Measurements from ENCODE around the gene HDAC2.
"Not testable (repeated sequence)": the region's sequence is repeated elsewhere in the genome, so short reads cannot be mapped to it uniquely, and the experiment has no call there.

Gene HDAC2

DNA sequence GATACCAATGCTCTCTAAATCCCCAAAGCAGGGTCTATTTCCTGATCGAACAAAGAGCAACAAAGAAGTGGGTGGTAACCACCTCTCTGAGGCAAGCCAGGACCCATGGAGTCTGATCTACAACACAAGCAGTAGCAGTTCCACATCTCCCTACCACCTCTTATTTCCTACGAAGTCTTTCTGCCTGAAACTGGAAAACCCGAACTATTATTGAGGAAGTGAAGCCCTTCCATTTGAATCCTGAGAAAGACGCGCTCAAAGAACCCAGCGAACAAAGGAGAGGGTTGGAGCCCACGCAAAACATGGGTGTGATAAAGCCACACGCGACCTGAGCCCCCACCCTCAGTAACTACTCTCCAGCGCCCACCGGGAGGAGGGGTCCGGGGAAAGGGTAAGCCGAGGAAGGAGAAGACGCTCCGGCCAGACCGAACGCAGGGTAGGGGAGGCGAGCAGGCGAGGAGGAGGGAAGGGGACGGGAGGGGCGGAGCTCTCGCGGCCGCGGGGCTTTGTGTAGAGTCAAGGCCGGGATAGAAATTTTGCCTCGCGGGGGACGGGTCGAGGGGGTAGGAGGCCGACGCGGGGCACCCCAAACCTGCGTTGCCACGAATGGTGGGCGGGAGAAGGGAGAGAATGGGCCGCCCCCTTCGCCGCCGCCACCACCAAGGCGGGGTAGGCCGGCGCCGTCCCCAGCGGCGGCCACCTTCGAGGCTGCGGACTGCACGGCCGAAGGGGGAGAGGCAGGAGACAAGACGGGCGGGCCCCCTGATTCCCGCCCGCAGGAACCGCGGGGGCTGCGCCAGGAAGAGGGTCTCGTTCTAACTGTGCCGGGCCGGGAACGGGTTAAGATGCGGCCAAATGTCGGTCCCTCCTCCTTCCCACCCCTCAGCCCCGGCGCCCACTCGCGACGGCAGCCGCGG, 802 bp downstream of the HDAC2 start:
- DNase-seq: peak; percentile 34

DNA sequence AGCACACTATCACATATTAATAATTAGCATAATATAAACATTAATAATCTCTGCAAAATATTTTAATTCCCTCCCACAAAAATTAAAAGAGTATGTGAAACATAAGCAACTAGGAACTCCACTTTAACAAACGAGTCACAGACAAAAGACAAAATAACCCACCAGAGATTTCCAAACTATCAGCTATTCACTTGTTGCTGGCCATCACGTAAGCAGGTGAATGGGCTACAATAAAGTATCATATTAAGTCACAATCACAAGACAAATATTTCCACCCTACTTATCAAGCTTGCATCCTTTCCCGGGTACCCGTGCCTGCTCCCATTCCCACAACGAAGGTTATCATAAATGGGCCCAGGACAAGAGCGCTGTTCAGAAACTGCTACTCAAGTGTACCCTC, 2.5 kb downstream of the HDAC2 start:
- DNase-seq: no peak

DNA sequence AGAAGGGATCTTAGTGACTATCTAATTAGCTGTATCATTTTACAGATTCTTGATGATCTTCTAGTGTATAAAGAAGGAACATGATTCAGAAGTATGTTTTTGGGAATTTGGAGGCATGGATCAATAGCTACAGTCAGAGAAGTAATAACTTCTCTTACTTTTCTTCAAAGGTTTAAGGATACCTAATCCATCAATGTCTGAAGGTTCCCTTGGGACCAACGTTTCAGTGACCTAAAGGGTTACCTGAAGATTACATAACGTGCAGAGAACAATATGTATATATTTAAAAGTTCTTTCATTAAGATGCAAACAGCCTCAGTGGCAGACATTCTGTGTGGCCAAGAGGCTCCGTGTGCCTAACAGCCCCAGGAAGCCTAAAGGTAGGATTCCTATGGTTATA, 3.2 kb downstream of the HDAC2 start:
- no peak for DNase-seq

DNA sequence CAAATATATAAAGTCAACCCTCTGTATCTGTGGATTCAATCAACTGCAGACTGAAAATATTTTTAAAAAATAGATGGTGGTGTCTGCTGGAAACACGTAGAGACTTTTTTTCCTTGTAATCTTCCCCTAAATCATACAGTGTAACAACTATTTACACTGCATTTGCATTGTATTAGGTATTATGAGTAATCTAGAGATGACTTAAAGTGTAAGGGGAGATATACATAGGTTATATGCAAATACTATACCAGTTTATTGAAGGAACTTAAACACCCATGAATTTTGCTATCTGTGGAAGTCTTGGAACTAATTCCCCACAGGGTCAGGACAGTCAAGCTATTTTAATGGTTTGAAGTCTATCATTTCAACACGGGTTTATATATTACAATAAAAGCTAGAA, 10.2 kb downstream of the HDAC2 start:
- DNase-seq: no peak

DNA sequence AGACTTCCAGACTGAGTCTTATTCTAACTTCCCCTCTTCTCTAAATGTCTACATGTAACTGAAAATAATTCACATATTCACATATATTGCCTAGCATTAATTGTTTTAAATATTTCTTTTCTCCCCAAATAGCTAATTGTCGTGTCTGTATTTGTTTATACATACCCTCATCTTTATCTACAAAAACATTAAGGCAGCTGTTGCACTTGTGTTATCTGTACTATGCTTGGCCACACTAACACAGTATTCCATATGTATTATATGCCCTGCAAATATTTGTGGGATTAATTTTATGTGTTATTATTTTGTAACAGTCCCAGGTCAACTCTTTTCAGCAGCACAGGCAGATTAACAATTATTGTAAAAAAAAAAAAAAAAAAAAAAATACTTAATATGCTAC, 11.7 kb downstream of the HDAC2 start:
- no peak for DNase-seq

DNA sequence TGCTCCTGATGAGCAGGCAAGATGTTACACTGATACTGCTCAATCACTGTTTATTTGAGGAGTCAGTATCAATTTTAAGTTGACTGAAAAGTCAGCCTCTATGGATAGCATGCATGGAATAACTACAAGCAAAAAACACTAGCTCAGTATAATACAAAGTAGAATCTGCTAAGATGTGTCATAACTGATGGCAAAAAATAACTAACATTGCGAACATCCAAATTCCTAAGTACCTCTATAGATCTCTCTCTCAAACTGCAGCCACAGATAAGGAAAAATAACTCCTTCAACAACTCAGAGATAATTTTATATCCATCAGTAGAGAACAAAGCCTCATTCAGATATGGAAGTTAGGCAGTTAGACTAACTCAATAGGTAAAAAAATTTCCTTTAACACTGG, 16.3 kb downstream of the HDAC2 start:
- DNase-seq: no peak

DNA sequence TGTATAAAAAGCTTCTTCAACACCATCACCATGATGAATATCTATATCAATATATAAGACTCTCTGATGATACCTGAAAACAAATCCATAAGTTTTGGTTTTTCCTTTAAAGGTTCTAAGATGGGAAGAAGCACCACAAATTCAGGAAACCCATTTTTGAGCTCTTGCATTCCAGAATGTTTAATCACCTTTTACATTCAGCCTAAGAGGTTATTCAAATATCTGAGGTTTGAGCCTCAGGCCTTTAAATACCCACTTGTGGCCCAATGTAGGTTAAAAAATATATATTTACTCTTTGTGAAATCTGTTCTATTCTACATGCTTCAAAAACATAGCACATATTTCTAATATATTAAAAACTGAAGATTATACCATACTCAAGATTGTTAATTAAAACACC, 17.6 kb downstream of the HDAC2 start:
- no peak for DNase-seq

DNA sequence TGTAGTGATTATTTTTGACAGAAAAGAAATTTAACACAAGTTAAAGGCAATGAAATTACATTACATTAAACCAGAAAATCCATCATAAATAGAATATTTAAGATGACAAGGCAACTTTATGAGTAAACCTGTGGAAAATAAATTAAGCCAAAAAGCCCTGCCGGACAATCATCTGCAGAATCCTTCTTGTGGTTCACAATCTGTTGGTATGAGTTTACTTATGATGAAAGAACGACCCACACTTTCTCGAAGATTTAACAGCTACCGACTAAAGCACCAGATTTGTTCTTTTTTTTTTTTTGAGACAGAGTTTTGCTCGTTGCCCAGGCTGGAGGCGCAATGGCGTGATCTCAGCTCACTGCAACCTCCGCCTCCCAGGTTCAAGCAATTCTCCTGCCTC, 21.4 kb downstream of the HDAC2 start:
- no peak for DNase-seq

DNA sequence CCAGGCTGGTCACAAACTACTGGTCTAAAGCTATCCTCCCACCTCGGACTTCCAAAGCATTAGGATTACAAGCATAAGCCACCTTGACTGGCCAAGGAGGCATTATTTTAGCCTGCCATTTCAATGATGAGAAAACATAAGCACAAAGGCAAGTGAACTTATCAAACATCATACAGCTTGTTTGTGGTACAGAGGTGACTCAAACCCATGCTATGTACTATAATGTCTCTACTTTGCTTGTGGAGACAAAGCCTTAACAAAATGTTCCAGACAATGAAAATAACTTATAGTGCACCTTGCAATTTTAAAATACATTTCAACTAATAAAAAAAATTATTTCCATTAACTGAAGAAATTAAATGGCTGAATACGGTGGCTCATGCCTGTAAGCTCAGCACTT, 26.2 kb downstream of the HDAC2 start:
- no peak for DNase-seq

DNA sequence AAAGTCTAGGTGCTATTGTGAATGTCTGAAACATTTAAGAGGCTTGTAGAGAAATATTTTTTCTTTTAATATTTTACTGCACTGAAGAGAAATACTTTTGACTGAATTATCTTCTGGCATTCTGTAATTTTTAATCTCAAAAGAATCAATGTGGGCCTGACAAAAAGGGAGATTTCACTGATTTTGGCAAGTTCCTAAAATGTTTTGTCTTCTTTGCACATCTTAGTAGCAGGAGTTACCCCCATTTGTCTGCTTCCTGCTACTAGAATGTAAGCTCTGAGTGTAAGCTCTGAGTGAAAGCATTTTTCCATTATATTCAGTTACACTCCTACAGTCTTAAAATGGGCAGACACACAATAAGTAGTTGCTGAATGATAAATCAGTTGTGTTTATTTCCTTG, 31.1 kb downstream of the HDAC2 start:
- DNase-seq: no peak

DNA sequence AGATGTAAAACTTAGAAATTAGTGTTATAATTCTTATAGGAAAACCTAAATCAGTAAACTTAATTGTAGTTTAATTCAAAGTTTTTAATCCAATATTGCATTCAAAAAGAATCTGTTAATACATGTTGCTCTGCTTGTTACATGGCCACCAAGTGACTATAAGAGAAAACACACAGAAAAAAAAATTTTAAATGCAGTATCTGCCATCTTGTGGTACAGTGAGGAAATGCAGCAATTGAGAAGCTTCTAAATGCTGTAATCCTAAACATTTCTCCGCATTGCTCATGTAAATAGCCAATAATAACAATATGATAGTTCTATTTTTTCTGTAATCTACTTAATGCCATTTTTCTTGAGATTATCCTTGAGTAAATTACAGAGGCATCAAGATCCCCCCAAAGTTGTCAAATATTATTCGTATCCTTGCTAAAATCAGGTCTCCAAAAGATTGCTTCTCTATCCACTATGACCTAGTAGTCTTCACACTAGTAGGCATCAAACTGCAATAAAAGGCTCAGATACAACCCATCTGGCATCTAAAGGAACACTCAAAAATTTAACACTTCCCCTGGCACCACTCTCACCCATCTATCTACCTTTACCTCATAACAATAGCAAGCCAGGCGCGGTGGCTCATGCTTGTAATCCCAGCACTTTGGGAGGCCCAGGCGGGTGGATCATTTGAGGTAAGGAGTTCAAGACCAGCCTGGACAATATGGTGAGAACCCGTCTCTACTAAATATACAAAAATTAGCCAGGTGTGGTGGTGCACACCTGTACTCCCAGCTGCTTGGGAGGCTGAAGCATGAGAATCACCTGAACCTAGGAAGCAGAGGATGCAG, 34.6 kb downstream of the HDAC2 start:
- DNase-seq: peak; percentile 64

DNA sequence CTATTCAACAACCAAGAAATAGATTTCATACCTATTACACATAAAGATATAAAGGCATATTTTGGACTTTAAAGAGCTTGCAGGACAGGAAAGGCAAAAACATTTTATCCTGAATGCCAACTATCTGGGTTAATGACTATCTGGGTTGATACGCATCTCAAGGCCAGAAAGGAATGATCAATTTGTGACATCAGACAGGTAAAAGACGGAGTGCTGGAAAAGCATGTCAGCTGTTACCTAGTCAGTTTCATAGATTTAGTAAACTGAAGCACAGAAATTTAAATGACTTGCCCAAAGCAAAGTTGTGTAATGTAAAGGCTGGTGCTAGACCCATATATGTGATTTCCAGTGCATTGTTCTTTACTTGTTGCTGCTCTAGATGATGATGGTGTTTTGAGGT, 36.8 kb downstream of the HDAC2 start:
- no peak for DNase-seq

DNA sequence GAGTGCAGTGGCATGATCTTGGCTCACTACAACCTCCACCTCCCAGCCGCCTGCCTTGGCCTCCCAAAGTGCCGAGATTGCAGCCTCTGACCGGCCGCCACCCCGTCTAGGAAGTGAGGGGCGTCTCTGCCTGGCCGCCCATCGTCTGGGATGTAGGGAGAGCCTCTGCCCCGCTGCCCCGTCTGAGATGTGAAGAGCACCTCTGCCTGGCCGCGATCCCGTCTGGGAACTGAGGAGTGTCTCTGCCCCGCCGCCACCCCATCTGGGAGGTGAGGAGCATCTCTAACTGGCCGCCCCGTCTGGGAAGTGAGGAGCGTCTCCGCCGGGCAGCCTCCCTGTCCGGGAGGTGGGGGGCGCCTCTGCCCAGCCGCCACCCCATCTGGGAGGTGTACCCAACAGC, 39.0 kb downstream of the HDAC2 start:
- not testable (repeated sequence) for DNase-seq

DNA sequence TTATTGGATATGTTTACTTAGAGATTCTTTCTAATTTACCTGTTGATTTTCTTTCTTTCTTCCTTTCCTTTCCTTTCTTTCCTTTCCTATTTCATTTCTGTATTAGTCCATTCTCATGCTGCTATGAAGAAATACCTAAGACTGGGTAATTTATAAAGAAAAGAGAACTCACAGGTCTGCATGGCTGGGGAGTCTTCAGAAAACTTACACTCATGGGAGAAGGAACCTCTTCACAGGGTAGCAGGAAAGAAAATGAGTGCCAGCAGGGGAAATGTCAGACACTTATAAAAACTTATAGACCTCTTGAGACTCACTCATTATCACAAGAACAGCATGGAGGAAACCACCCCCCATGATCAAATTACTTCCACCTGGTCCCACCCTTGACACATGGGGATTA, 40.8 kb downstream of the HDAC2 start:
- no peak for DNase-seq

DNA sequence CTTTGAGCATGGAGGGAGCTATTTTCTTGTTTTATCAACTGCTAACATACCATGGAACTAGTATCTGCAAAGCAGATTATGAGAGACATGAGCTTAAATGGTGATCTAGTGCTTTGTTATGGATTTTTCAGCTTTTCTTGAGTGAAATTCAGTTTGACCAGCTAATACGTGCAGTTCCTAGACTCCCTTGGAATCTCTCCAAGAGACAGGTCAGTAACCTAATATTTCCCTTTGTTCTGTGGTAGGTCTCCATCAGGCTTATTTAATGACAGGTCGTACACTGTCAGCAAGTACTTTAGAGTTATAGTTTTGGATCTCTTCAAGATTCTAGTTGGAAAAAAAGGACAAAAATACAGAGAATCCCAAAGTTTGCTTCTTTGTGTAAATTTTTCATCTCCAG, 43.9 kb downstream of the HDAC2 start:
- DNase-seq: no peak

DNA sequence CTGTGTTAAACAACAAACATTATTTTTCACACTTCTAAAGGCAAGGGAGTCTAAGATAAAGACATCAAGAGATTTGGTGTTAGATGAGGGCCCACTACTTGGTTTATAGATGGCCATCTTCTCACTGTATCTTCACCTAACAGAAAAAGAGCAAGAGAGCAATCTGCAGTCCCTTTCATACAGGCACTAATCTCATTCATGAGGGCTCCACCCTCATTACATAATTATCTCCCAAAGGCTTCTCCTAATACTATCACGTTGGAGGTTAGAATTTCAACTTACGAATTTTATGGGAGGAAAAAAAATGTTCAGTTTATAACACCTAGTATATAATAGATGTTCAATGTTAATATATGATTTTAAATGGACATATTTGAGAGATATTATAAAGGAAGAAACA, 45.6 kb downstream of the HDAC2 start:
- no peak for DNase-seq

DNA sequence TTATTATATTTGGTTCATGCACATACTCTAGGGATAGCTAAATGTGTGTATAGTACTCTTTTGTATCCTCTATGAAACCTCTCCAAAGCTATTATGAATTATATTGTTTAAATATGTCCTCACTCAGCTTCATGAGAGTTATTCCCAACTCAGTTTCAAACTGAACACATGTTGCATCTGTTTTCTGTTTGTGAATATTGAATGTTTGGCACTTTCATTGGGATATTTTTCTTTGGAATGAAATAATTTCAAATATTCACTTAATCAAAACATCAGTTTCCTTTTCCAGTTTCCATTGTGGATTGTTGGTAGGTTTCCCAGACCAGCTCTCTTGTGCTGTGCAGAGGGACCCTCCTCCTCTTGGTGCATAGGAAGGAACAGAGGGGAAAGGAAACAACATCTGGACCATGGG, 46.6 kb downstream of the HDAC2 start:
- no peak for DNase-seq

DNA sequence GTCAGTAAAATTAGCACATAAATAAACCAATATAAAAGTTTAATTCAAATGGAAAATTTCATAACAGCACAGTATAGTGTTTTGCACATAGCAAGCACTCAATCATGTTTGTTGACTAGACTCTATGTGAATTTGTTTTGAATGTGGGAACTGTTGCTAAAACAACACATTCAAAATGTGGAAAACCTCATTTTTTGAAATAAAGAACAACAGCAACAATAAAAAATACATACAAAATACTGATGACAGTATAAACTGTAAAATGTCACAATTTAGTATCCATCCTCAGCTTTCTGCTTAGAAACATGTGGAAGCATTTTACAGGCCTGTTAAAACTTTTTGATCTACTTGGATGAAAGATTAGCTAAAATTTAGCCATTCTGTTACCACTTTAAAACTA, 47.4 kb downstream of the HDAC2 start:
- DNase-seq: no peak

DNA sequence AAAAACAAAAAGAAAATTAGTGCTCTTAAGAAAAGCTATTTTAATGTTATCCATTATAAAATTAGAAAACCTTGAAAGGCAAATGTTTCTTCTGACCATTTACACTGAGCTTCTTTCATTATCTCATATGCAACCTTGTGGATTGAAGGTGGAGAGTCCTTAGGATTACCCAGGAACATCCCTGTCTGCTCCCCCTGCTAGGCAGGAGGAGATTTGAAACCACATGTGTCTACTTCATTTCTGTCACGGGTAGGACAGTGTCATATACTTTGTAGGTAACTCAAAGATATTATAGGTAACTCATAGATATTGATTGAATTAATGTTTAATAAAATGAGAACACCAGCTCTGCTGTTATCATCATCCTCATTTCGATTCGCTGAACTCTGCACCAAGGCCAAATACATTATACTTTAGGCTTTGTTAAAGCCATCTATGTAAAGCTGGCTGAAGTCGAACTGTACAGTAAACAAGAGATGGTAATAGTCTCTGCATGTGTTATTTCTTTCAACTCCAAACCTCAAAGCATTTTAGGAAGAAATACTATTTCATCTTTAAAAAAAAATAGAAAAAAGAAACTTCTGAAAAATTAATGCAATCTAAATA, 49.5 kb downstream of the HDAC2 start:
- no peak for DNase-seq

DNA sequence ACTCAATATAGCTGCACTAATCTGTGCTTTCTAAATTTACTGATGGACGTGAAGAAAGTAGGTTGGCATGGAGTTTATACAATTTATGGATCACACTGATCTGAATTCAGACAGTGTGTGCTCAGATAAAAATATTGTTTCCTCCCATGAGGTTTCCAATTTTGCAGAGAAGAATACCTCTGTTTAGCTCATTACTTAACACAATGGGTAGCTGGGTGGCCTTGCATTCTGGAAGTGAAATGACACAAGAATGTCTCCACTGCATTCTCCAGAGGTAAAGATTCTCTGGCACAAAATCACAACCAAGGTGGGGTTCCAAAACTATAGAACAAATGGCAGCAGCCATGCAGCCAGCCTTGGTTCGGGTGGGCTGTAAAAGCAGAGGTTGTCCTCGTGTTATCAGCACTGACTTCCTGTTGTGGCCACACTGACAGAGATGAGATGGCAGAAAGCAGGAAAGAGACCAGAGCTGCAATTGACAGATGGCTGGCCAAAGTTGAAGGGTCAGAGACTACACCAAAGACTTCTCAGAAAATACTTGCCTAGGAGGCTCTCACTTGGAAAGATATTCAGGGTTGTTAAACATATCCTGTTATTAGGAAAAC, 50.2 kb downstream of the HDAC2 start:
- no peak for DNase-seq

DNA sequence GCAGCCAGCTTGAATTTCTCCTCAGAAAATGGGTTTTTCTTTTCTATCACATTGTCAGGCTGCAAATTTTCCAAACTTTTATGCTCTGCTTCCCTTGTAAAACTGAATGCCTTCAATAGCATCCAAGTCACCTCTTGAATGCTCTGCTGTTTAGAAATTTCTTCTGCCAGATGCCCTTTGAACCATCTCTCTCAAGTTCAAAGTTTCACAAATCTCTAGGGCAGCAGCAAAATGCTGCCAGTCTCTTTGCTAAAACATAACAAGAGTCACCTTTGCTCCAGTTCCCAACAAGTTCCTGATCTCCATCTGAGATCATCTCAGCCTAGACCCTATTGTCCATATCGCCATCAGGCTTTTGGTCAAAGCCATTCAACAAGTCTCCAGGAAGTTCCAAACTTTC, 60.7 kb downstream of the HDAC2 start:
- DNase-seq: not testable (repeated sequence)

DNA sequence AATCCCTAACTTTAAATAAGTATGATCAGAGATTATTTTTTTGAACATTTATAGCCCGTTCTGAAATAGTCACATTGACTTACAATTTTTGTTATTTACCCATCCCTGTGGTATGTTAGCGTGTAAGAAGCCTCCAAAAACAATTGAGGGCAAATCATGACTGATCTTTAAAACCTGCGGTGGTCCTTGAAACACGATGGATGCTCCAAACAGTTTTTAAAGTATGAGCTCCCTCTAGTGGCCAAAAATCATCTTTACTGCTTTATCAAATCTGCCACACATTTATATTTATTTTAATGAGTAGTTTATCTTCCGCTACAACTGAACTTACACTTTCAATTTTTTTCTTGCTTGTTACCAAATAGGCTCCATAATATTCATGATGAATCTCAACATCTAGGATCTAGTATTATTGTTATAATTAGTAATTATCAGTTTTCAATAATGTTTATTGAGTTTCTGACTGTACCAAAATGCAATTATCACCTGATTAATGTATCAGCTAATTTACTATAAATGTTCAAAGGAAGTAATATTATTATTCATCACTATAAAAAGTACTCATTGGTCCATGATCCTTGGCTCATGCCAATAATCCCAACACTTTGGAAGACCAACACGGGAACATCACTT, 61.6 kb downstream of the HDAC2 start:
- peak; percentile 51 for DNase-seq

DNA sequence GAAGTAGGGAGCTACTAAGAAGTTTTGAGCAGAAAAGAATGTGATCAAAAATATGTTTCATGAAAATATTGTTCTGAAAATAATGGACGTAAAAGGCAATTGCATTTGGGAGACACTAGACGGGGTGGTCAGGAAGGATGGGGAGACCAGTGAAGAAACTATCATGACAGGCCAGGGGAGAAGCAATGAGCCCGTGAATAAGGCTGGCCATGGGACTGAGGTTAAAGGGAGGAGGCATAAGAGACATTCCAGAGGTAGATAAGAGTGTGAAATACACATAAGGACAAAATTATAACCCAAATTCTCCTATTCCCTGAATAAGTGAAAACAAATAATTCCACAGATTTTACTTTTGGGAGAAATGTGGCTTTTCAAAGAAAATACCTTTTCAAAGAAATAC, 62.1 kb downstream of the HDAC2 start:
- no peak for DNase-seq
